ENCODE results near the gene FOXE1. TPM values are rescaled to one million over a fixed set of nuclear protein-coding genes. Genes with fewer than 3 reads are reported as not detected.

The FOXE1 gene
- total and polyA plus RNA-seq, 2 of the 4 experiments (the other 2 are of a cell fraction), result under 0.01 to 0.22 TPM

- no peak overlapping the region for H3K4me2 ChIP-seq (ENCODE audit: low read depth, low read length)
- TF ChIP-seq SMC3 (IDR thresholded peaks at IDR 0.05; ENCODE audit: low read depth, low read length) (no peak), FOS (IDR thresholded peaks at IDR 0.05; ENCODE audit: low read depth, low read length) (no peak), RAD21 (IDR thresholded peaks at IDR 0.05; ENCODE audit: low read length) (no peak; the same call in 1 of the 2 replicates), CHD1 (IDR thresholded peaks at IDR 0.05; ENCODE audit: low read depth, low read length) (no peak), RFX5 (IDR thresholded peaks at IDR 0.05; ENCODE audit: low read depth, low read length) (no peak), NFE2L2 (IDR thresholded peaks at IDR 0.05; ENCODE audit: low read depth, low read length) (no peak), POLR2A (IDR thresholded peaks at IDR 0.05; ENCODE audit: low read depth, low read length) (no peak), BHLHE40 (IDR thresholded peaks at IDR 0.05; ENCODE audit: low read depth, low read length) (no peak), USF2 (IDR thresholded peaks at IDR 0.05; ENCODE audit: low read depth, low read length) (no peak), MAFK (IDR thresholded peaks at IDR 0.05; ENCODE audit: low read depth, low read length) (no peak), MXI1 (IDR thresholded peaks at IDR 0.05; ENCODE audit: borderline replicate concordance, low read depth, low read length) (no peak)
- in situ Hi-C loops (cut with MboI; ENCODE audit: low sequenced_read_pairs) (no loop called here), dilution Hi-C loops (cut with HindIII; ENCODE audit: low sequenced_read_pairs, unreplicated experiment) (no loop called here), intact Hi-C loops (cut with micrococcal nuclease) (loop anchor here (10.0 kb wide), 1 partner anchor 428 kb away; no protein-coding TSS in a partner anchor)
- H3K4ac ChIP-seq (ENCODE audit: low read depth, low read length), result no peak overlapping the region
- no CpG with 5 or more reads among the region's 2 CpGs for WGBS, 2 experiments (ENCODE audit: extremely low coverage in 2 of 2, insufficient read length in 1 of 2)
- no peaks in the 10 kb centered on the region for H3K36me3 ChIP-seq (ENCODE audit: control insufficient read depth, insufficient read depth, low read length)
- H3K9ac ChIP-seq (ENCODE audit: low read depth, low read length), result no peak overlapping the region
- no peak overlapping the region for H3K14ac ChIP-seq (replicated peaks; ENCODE audit: low read depth, low read length)
- ATAC-seq (ENCODE audit: low read depth), result no peak
- H3K23ac ChIP-seq (ENCODE audit: low read depth, low read length), result no peak overlapping the region
- no peak overlapping the region for H2BK120ac ChIP-seq (ENCODE audit: low read depth, low read length)
- no peak overlapping the region for H4K5ac ChIP-seq (ENCODE audit: low read depth, low read length)
- H3K9me1 ChIP-seq (ENCODE audit: insufficient read depth, low read length), result no peaks in the 10 kb centered on the region; the same call in 1 of the 2 replicates
- no peak overlapping the region for H2BK15ac ChIP-seq (ENCODE audit: low read depth, low read length)
- ChIA-PET POLR2A (ENCODE audit: unreplicated experiment) (no interaction called here), CTCF (no interaction called here)
- no peak overlapping the region for H2AFZ ChIP-seq (replicated peaks; ENCODE audit: low read length, poor library complexity)
- H2BK5ac ChIP-seq (ENCODE audit: low read depth, low read length, poor library complexity, severe bottlenecking), result no peak overlapping the region
- H3K4me1 ChIP-seq (ENCODE audit: control insufficient read depth, insufficient read depth, low read length), result no peaks in the 10 kb centered on the region
- peaks cover 3% of the 10 kb centered on the region; the same call in 1 of the 2 replicates for H3K27me3 ChIP-seq (ENCODE audit: control insufficient read depth, insufficient read depth, low read length)
- no peak overlapping the region for H4K8ac ChIP-seq (ENCODE audit: low read depth in 2 of 2, low read length in 2 of 2)
- no peak overlapping the region for H3K4me3 ChIP-seq (ENCODE audit: insufficient read depth, low read depth, low read length)
- no TSS peak for BruUV-seq (replicated peaks)
- no peak overlapping the region for H3K18ac ChIP-seq (ENCODE audit: low read depth, low read length)
- no peaks in the 10 kb centered on the region for H4K20me1 ChIP-seq (ENCODE audit: insufficient read depth, low read length)
- no peak overlapping the region for H2BK20ac ChIP-seq (ENCODE audit: low read depth, low read length)
- H2AK5ac ChIP-seq (ENCODE audit: low read depth, low read length), result no peak overlapping the region
- H3K79me1 ChIP-seq (ENCODE audit: low read depth in 1 of 2, low read length in 2 of 2), result no peaks in the 10 kb centered on the region
- H3K56ac ChIP-seq (ENCODE audit: extremely low read depth, insufficient read depth, low read length), result no peak overlapping the region
- H3K27ac ChIP-seq (ENCODE audit: insufficient read depth, low read length), result no peak overlapping the region
- H4K91ac ChIP-seq (ENCODE audit: insufficient read depth, low read depth, low read length), result no peak overlapping the region
- H2AK9ac ChIP-seq (replicated peaks; ENCODE audit: low read depth, low read length, poor library complexity), result no peak overlapping the region
- DNase-seq, result no peak
- H3K9me3 ChIP-seq (ENCODE audit: control insufficient read depth, insufficient read depth, low read length), result peaks cover 6% of the 10 kb centered on the region
Measured at GRCh38 chr9:97892421-97892820, 39.4 kb downstream of the FOXE1 start.
